Trophoblast cell (in vitro differentiated cells and primary cell): Measurements from ENCODE around the gene AQP5.

Experiments used
- DNase-seq, 2 donors: peaks; one replicate each; pipeline ENCODE4 v3.0.0-alpha.2; 2016
- H2AFZ ChIP-seq: 2 replicates; pipeline ENCODE4 v1.6.1; 2013; ENCODE audit warnings: low read length, moderate library complexity, mild to moderate bottlenecking; ENCODE audit not compliant: insufficient read depth, poor library complexity
- H2AK5ac ChIP-seq: 2 replicates; pipeline ENCODE4 v1.6.1; 2013; ENCODE audit warnings: mild to moderate bottlenecking, low read length
- H2BK120ac ChIP-seq: 2 replicates; pipeline ENCODE4 v1.6.1; 2013; ENCODE audit warnings: low read length, mild to moderate bottlenecking, moderate library complexity; ENCODE audit not compliant: insufficient read depth, poor library complexity
- H2BK12ac ChIP-seq: 2 replicates; pipeline ENCODE4 v1.6.1; 2013; ENCODE audit warnings: mild to moderate bottlenecking, low read length, moderate library complexity
- H2BK5ac ChIP-seq: 2 replicates; pipeline ENCODE4 v1.6.1; 2013; ENCODE audit warnings: low read length, low read depth, moderate library complexity, mild to moderate bottlenecking; ENCODE audit not compliant: poor library complexity
- H3K14ac ChIP-seq: 2 replicates; pipeline ENCODE4 v1.6.1; 2013; ENCODE audit warnings: mild to moderate bottlenecking, low read length
- H3K18ac ChIP-seq: 2 replicates; pipeline ENCODE4 v1.6.1; 2013; ENCODE audit warnings: mild to moderate bottlenecking, low read length
- H3K23ac ChIP-seq: 2 replicates; pipeline ENCODE4 v1.6.1; 2013; ENCODE audit warnings: low read length
- H3K27ac ChIP-seq: 2 replicates; pipeline ENCODE4 v1.5.1; 2013; ENCODE audit warnings: low read depth, mild to moderate bottlenecking, inconsistent platforms, low read length, moderate library complexity
- H3K27me3 ChIP-seq: 2 replicates; pipeline ENCODE4 v1.6.1; 2013; ENCODE audit warnings: inconsistent platforms, mild to moderate bottlenecking, low read length, moderate library complexity; ENCODE audit not compliant: insufficient read depth
- H3K36me3 ChIP-seq, 2 experiments: 1 replicate in 1 of 2; 2 replicates in 1 of 2; pipeline ENCODE4 v1.6.1; 2013; ENCODE audit warnings: low read length in 2 of 2, mild to moderate bottlenecking in 2 of 2, moderate library complexity in 1 of 2; ENCODE audit not compliant: insufficient read depth in 2 of 2, control insufficient read depth in 1 of 2
- H3K4ac ChIP-seq: 2 replicates; pipeline ENCODE4 v1.6.1; 2013; ENCODE audit warnings: low read depth, mild to moderate bottlenecking, low read length, moderate library complexity
- H3K4me1 ChIP-seq, 2 experiments: 1 replicate in 1 of 2; 2 replicates in 1 of 2; pipeline ENCODE4 v1.6.1; 2013; ENCODE audit warnings: low read length in 2 of 2, mild to moderate bottlenecking in 2 of 2, moderate library complexity in 1 of 2; ENCODE audit not compliant: insufficient read depth in 2 of 2, control insufficient read depth in 1 of 2
- H3K4me2 ChIP-seq: 2 replicates; pipeline ENCODE4 v1.6.1; 2013; ENCODE audit warnings: inconsistent platforms, mild to moderate bottlenecking, low read length, moderate library complexity
- H3K4me3 ChIP-seq: 2 replicates; pipeline ENCODE4 v1.5.1; 2013; ENCODE audit warnings: mild to moderate bottlenecking, low read depth, low read length, inconsistent platforms
- H3K79me1 ChIP-seq: one replicate; pipeline ENCODE4 v1.6.1; 2013; ENCODE audit warnings: low read length
- H3K79me2 ChIP-seq: 2 replicates; pipeline ENCODE4 v1.6.1; 2013; ENCODE audit warnings: low read length, mild to moderate bottlenecking; ENCODE audit not compliant: control insufficient read depth, insufficient read depth, poor library complexity
- H3K9ac ChIP-seq: 2 replicates; pipeline ENCODE4 v1.6.1; 2013; ENCODE audit warnings: mild to moderate bottlenecking, low read length
- H3K9me3 ChIP-seq: 2 replicates; pipeline ENCODE4 v1.6.1; 2013; ENCODE audit warnings: low read depth, mild to moderate bottlenecking, control low read depth, inconsistent platforms, low read length; ENCODE audit not compliant: insufficient read depth
- H4K12ac ChIP-seq: 2 replicates; pipeline ENCODE4 v1.6.1; 2013; ENCODE audit warnings: low read depth, mild to moderate bottlenecking, low read length, moderate library complexity
- H4K8ac ChIP-seq: 2 replicates; pipeline ENCODE4 v1.6.1; 2013; ENCODE audit warnings: low read depth, mild to moderate bottlenecking, low read length, moderate library complexity
- H4K91ac ChIP-seq: one replicate; pipeline ENCODE4 v1.6.1; 2013; ENCODE audit warnings: low read depth, mild to moderate bottlenecking, low read length, moderate library complexity
- WGBS: extraction: QIAGEN DNeasy Blood & Tissue Kit; methylation state at CpG from one replicate; pipeline ENCODE4 v1.1.7; 2013; ENCODE audit warnings: missing lambda C conversion rate; ENCODE audit not compliant: insufficient read length, insufficient coverage; ENCODE audit errors: extremely low coverage; 5-methylcytosine and 5-hydroxymethylcytosine counted together

The AQP5 gene

DNA sequence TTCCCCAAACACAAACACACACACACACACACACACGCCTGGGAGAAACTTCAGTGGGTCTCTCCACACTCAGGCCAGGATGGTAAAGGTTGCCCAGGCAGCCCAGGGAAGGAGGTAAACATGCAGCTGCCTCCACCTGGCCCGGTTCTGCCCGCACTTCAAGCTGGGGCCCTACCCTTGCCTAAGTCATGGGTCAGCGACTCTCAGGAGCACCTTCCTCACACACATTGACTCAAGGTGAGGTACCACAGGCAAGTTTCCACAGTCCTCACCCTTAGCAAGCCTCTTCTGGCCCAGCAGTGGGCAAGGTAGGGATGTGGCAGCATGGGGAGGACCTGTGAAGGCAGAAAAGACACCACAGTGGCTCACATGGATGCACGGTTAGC, 43.9 kb upstream of the AQP5 start:
- Histone ChIP-seq H3K18ac (no peak overlapping the region), H3K4me2 (no peak overlapping the region)
- no CpG with 5 or more reads among the region's 5 CpGs for WGBS

DNA sequence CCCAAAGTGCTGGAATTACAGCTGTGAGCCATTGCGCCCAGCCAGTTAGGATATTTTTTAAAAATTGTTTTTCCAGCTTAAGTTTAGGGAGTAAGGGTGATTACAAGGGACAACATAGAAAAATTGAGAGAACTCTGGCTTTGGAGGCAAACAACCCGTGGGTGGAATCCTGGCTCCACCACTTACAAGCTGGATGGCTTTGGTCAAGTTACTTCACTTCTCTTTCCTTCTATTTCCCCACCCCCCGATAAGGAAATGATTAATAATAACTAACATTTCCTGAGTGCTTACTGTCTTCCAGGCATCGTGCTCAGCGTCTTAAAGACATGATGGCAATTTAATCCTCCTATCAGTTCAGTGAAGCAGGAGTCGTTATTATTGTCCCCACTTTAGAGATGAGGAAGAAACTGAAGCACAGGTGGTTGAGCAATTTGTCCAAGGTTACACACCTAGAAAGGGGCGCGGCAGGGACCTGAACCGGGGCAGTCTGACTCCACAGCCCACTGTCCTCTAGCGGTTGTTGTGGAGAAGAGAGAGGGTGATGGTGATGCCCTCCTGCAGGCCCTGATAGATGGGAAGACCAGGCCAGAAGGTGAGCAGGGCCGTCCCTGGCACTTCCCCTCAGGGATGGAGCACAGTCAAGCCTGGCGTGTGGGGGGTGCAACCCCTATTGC, 41.3 kb upstream of the AQP5 start:
- H3K27me3 ChIP-seq: no peaks in the 10 kb centered on the region
- H3K79me2 ChIP-seq: no peaks in the 10 kb centered on the region
- H3K9me3 ChIP-seq: peaks cover 3% of the 10 kb centered on the region
- H2BK12ac ChIP-seq: no peak overlapping the region
- H2AK5ac ChIP-seq: no peak overlapping the region
- no peak overlapping the region for H4K8ac ChIP-seq
- no peak overlapping the region for H3K4ac ChIP-seq
- DNase-seq: no peak
- H3K18ac ChIP-seq: no peak overlapping the region
- H3K14ac ChIP-seq: no peak overlapping the region
- H3K36me3 ChIP-seq: no peaks in the 10 kb centered on the region
- no peak overlapping the region for H4K12ac ChIP-seq
- no peak overlapping the region for H3K23ac ChIP-seq
- no peak overlapping the region for H2BK5ac ChIP-seq
- H3K4me2 ChIP-seq: no peak overlapping the region
- H3K4me3 ChIP-seq: no peak overlapping the region
- no peaks in the 10 kb centered on the region for H3K4me1 ChIP-seq
- WGBS: no CpG with 5 or more reads among the region's 12 CpGs
- no peak overlapping the region for H3K27ac ChIP-seq
- H3K79me1 ChIP-seq: no peaks in the 10 kb centered on the region
- H2AFZ ChIP-seq: no peak overlapping the region
- no peak overlapping the region for H2BK120ac ChIP-seq
- no peak overlapping the region for H4K91ac ChIP-seq
- H3K9ac ChIP-seq: no peak overlapping the region

More for the DNA sequence above, 43.9 kb upstream of the AQP5 start:
- Histone ChIP-seq H2BK12ac (no peak overlapping the region), H3K79me2 (no peaks in the 10 kb centered on the region), H3K27ac (no peak overlapping the region), H3K23ac (no peak overlapping the region), H3K27me3 (no peaks in the 10 kb centered on the region), H2AFZ (no peak overlapping the region), H3K9me3 (peaks cover 1% of the 10 kb centered on the region), H4K91ac (no peak overlapping the region), H3K79me1 (no peaks in the 10 kb centered on the region), H4K12ac (no peak overlapping the region), H3K4me1 (no peaks in the 10 kb centered on the region), H2AK5ac (no peak overlapping the region), H3K14ac (no peak overlapping the region), H3K36me3 (no peaks in the 10 kb centered on the region), H3K9ac (no peak overlapping the region), H2BK120ac (no peak overlapping the region), H3K4ac (no peak overlapping the region), H4K8ac (no peak overlapping the region), H2BK5ac (no peak overlapping the region), H3K4me3 (no peak overlapping the region)
- DNase-seq: no peak

DNA sequence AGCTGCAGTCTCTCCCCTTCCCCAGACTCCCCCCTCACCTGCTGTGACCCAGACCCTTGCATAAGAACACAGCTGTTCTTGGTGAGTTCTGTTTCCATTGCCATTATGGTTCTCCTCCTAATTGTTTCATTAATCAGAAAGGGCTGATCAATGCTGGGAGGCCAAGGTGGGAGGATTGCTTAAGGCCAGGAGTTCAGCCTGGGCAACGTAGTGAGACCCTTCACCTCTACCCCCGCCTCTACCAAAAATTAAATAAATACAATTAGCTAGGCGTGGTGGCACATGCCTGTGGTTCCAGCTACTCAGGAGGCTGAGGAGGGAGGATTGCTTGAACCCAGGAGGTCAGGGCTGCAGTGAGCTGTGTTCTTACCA, 40.8 kb upstream of the AQP5 start:
- Histone ChIP-seq H3K9me3 (peaks cover 3% of the 10 kb centered on the region), H3K27me3 (no peaks in the 10 kb centered on the region), H4K12ac (no peak overlapping the region), H3K4me1 (no peaks in the 10 kb centered on the region), H3K36me3 (no peaks in the 10 kb centered on the region), H2AFZ (no peak overlapping the region), H2BK120ac (no peak overlapping the region), H3K9ac (no peak overlapping the region), H3K27ac (no peak overlapping the region), H3K79me2 (no peaks in the 10 kb centered on the region), H3K14ac (no peak overlapping the region), H3K4me3 (no peak overlapping the region), H3K23ac (no peak overlapping the region), H3K79me1 (no peaks in the 10 kb centered on the region), H4K8ac (no peak overlapping the region), H3K4ac (no peak overlapping the region), H4K91ac (no peak overlapping the region), H3K4me2 (no peak overlapping the region), H2BK12ac (no peak overlapping the region), H2AK5ac (no peak overlapping the region), H3K18ac (no peak overlapping the region), H2BK5ac (no peak overlapping the region)
- WGBS: no CpG with 5 or more reads among the region's 3 CpGs
- DNase-seq: no peak

DNA sequence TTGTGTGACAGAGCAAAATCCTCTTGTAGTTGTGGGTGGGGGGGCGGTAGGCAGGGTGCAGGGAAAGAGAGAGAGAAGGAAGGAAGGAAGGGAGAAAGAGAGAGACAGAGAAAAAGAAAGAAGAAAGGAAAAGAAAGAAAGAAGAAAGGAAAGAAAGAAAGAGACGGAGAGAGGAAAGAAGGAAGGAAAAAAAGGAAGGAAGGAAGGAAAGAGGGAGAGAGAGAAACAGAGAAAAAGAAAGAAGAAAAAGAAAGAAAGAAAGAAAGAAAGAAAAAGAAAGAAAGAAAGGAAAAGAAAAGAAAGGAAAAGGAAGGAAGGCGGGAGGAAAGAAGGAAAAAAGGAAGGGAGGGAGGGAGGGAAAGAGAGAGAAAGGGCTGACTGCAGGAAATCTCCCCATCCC, 40.4 kb upstream of the AQP5 start:
- Histone ChIP-seq H3K4me2 (no peak overlapping the region), H2BK12ac (no peak overlapping the region), H3K27ac (no peak overlapping the region), H2BK5ac (no peak overlapping the region), H3K9me3 (peaks cover 3% of the 10 kb centered on the region), H4K8ac (no peak overlapping the region), H2BK120ac (no peak overlapping the region), H2AFZ (no peak overlapping the region), H3K14ac (no peak overlapping the region), H3K4me3 (no peak overlapping the region), H3K18ac (no peak overlapping the region), H3K9ac (no peak overlapping the region), H3K4ac (no peak overlapping the region), H3K79me2 (no peaks in the 10 kb centered on the region), H4K91ac (no peak overlapping the region), H3K36me3 (no peaks in the 10 kb centered on the region), H3K4me1 (no peaks in the 10 kb centered on the region), H4K12ac (no peak overlapping the region), H3K23ac (no peak overlapping the region), H3K27me3 (no peaks in the 10 kb centered on the region), H2AK5ac (no peak overlapping the region), H3K79me1 (no peaks in the 10 kb centered on the region)
- WGBS: no CpG with 5 or more reads among the region's 3 CpGs
- no peak for DNase-seq
